ENCODE measurements around the gene HIPK3.

HIPK3 gene

DNA sequence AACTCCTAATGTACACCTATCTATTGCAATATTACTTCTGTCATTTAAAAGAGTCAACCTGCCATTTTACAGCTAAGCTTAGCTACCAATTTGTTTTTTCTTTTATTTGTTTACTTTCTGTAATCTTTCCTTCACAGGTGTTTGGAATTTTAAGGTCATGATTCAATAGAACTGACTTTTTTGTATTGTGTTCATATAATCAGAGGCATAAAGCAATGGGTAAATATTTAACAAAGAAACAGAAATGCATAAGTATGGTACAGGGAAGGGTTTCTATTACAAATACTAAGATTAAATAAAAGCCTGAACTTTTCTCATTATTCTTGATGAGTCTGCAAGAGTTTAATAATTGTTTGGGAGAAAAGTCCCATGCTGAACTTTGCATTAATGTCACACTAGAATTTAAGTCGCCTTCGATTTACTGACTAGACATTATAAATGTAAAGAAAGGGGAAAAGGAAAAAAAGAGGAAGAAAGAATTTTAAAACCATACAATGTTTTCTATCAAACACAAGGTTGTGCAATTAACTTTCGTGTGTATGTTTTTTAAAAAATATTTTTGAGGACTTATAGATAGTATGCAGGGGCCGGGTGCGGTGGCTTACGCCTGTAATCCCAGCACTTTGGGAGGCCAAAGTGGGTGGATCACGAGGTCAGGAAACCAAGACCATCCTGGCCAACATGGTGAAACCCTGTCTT, 35.0 kb upstream of the HIPK3 start:
- TF ChIP-seq, protein P1, sequence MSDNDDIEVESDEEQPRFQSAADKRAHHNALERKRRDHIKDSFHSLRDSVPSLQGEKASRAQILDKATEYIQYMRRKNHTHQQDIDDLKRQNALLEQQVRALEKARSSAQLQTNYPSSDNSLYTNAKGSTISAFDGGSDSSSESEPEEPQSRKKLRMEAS (IDR thresholded peaks at IDR 0.05) = no peak
- TF ChIP-seq EP300 (IDR thresholded peaks at IDR 0.05; ENCODE audit: borderline replicate concordance) = no peak
- TF ChIP-seq RAD21 (IDR thresholded peaks at IDR 0.05; ENCODE audit: low read depth) = no peak
- TF ChIP-seq FOXM1 (IDR thresholded peaks at IDR 0.05; ENCODE audit: borderline replicate concordance, low read depth) = no peak
- TF ChIP-seq TCF12 (IDR thresholded peaks at IDR 0.05; ENCODE audit: low read depth) = no peak

DNA sequence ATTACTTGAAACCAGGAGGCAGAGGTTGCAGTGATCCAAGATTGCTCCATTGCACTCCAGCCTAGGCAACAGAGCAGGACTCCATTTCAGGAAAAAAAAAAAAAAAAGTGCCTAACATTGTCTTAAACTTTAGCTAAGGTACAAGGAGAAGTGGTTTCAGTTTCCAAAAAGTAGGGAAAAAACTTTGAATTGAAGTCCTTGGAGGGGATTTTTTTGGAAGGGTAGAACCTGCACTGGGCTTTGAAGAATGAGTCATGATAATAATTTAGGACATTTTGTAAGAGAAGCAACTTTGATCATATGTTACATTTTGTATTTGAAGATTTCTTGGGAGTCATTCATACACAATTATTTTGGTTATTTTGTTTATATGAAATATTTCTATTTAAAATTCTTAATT, 31.8 kb upstream of the HIPK3 start:
- TF ChIP-seq, protein P2, sequence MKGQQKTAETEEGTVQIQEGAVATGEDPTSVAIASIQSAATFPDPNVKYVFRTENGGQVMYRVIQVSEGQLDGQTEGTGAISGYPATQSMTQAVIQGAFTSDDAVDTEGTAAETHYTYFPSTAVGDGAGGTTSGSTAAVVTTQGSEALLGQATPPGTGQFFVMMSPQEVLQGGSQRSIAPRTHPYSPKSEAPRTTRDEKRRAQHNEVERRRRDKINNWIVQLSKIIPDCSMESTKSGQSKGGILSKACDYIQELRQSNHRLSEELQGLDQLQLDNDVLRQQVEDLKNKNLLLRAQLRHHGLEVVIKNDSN (IDR thresholded peaks at IDR 0.05) = no peak
- TF ChIP-seq CEBPB (IDR thresholded peaks at IDR 0.05) = no peak
- TF ChIP-seq TAF1 (IDR thresholded peaks at IDR 0.05; ENCODE audit: low read depth) = no peak
- TF ChIP-seq YY1 (IDR thresholded peaks at IDR 0.05; ENCODE audit: low read depth) = no peak
- TF ChIP-seq CREB1 (IDR thresholded peaks at IDR 0.05; ENCODE audit: low read depth) = no peak
- TF ChIP-seq ZBTB7A (IDR thresholded peaks at IDR 0.05; ENCODE audit: low read depth) = no peak
- TF ChIP-seq FOXM1 (IDR thresholded peaks at IDR 0.05; ENCODE audit: borderline replicate concordance, low read depth) = no peak
- TF ChIP-seq TEAD4 (IDR thresholded peaks at IDR 0.05) = no peak
- TF ChIP-seq, protein P3, sequence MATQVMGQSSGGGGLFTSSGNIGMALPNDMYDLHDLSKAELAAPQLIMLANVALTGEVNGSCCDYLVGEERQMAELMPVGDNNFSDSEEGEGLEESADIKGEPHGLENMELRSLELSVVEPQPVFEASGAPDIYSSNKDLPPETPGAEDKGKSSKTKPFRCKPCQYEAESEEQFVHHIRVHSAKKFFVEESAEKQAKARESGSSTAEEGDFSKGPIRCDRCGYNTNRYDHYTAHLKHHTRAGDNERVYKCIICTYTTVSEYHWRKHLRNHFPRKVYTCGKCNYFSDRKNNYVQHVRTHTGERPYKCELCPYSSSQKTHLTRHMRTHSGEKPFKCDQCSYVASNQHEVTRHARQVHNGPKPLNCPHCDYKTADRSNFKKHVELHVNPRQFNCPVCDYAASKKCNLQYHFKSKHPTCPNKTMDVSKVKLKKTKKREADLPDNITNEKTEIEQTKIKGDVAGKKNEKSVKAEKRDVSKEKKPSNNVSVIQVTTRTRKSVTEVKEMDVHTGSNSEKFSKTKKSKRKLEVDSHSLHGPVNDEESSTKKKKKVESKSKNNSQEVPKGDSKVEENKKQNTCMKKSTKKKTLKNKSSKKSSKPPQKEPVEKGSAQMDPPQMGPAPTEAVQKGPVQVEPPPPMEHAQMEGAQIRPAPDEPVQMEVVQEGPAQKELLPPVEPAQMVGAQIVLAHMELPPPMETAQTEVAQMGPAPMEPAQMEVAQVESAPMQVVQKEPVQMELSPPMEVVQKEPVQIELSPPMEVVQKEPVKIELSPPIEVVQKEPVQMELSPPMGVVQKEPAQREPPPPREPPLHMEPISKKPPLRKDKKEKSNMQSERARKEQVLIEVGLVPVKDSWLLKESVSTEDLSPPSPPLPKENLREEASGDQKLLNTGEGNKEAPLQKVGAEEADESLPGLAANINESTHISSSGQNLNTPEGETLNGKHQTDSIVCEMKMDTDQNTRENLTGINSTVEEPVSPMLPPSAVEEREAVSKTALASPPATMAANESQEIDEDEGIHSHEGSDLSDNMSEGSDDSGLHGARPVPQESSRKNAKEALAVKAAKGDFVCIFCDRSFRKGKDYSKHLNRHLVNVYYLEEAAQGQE (IDR thresholded peaks at IDR 0.05; ENCODE audit: low read depth) = no peak
- TF ChIP-seq NFIC (IDR thresholded peaks at IDR 0.05) = no peak
- TF ChIP-seq EP300 (IDR thresholded peaks at IDR 0.05; ENCODE audit: borderline replicate concordance) = no peak

DNA sequence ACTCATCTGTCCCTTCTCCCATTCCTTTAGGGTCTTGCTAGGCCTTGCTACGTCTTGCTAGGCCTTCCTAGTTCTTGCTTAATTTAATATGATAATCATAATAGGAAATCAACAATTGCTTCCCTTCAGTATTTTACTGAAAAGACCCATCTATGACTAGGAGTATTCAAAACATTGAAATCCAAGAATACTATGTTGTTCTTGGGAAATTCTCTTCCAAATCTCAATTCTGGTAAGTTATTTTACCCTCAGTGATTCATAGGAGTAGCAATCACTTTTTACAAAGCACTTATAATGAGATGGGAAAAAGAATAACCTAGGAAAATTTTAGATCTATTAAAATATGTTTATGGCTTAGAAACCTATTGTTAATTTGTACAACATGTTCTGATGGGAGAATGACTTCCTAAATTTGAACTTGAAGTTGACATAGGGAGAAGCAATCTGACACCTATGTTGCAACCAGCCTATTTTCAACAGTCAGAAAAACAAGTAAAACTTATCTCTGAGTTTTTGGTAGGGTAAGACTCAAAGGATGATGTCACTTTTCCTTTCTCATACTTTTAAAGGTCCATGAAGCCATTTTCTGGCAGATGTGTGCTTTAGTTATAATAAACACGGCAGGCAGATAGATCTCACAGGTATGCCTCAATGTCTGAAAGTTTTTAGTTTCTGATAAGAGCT, 29.5 kb upstream of the HIPK3 start:
- TF ChIP-seq FOXM1 (IDR thresholded peaks at IDR 0.05; ENCODE audit: borderline replicate concordance, low read depth) = no peak
- TF ChIP-seq EGR1 (IDR thresholded peaks at IDR 0.05) = no peak
- TF ChIP-seq CEBPB (IDR thresholded peaks at IDR 0.05) = peak; percentile 64
- no peak for TF ChIP-seq YY1 (IDR thresholded peaks at IDR 0.05; ENCODE audit: low read depth)
- no peak for TF ChIP-seq RAD21 (IDR thresholded peaks at IDR 0.05; ENCODE audit: low read depth)

DNA sequence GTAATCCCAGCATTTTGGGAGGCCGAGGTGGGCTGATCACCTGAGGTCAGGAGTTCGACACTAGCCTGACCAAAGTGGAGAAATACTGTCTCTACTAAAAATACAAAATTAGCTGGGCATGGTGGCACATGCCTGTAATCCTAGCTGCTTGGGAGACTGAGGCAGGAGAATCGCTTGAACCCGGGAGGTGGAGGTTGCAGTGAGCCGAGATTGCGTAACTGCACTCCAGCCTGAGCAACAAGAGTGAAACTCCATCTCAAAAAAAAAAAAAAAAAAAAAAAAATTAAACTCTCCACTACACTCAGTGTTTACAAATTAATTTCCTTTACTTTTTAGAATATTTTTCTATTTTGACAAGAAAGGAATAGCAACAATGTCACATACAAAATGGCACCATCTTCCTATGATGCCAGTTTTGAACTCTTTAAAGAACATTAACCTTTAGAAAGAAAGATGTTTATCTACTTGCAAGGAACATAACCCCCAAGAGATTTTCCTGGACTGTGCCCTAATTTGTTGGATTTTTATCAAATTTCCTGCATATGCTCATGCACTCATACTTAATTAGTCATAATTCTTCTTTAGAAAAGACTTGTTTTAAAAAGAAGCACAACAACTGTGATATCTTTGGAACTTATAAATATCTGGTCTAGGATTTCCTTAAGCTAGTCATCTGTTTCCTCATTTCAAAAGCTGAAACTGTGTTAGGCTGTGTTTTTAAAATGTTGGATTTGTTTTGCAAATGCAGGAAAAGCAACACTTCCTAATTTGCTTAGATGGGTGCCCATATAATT, 22.6 kb upstream of the HIPK3 start:
- TF ChIP-seq TEAD4 (IDR thresholded peaks at IDR 0.05) = no peak
- peak; percentile 70 for TF ChIP-seq CEBPB (IDR thresholded peaks at IDR 0.05)

DNA sequence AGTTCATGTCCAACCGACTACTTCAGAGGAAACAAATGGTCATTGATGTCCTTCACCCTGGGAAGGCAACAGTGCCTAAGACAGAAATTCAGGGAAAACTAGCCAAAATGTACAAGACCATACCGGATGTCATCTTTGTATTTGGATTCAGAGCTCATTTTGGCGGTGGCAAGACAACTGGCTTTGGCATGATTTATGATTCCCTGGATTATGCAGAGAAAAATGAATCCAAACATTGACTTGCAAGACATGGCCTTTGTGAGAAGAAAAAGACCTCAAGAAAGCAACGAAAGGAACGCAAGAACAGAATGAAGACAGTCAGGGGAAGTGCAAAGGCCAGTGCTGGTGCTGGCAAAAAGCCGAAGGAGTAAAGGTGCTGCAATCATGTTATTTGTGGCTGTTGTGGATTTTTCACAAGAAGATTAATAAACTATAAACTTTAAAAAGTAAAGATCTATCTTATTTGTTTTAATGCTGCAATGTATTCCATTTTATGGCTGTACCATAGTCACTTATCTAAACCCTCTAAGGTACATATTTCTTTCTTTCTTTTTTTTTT, 20.1 kb upstream of the HIPK3 start:
- TF ChIP-seq TAF1 (IDR thresholded peaks at IDR 0.05; ENCODE audit: low read depth) = no peak
- TF ChIP-seq, protein P2 (IDR thresholded peaks at IDR 0.05) = no peak
- TF ChIP-seq CEBPB (IDR thresholded peaks at IDR 0.05) = no peak
- TF ChIP-seq TCF12 (IDR thresholded peaks at IDR 0.05; ENCODE audit: low read depth) = no peak

DNA sequence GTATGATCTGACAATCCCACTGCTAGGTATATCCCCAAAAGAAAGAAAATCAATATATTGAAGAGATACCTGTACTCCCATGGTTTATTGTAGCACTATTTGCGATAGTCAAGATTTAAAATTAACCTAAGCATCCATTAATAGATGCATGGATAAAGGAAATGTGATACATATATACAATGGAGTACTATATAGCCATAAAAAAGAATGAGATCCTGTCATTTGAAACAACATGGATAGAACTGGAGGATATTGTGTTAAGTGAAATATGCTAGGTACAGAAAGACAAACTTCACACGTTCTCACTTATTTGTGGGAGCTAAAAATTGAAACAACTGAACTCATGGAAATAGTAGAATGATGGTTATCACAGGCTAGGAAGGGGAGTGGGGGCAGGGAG, 14.6 kb upstream of the HIPK3 start:
- TF ChIP-seq, protein P1 (IDR thresholded peaks at IDR 0.05) = no peak
- TF ChIP-seq EGR1 (IDR thresholded peaks at IDR 0.05) (no peak), TEAD4 (IDR thresholded peaks at IDR 0.05) (no peak)

DNA sequence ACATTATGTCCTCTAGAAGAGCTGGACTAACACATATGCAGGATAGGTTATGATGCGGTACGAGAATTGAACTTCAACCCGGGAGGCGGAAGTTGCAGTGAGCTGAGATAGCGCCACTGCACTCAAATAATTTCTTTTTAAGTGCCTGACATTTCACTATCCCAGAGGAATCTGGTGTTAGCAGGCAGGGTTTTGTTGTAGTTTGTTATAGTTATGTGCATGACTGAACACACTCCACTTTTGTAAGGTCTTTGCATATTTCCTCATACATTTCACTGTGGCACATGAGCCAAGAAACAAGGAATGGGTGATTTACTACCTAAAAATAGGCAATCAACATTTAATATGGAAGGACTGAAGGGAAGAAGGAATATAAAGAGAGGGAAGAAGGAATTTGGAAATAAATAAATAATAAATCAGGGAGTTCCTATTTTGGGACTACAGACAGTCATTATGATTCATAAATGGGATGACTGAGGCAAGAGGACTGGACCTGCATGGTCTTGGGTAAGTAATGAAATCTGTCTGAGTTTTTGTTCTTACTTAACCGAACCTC, 8.7 kb upstream of the HIPK3 start:
- TF ChIP-seq NFIC (IDR thresholded peaks at IDR 0.05) = no peak

All from Ishikawa (cell line).